ENCODE data around the gene LCK.

The LCK gene

DNA sequence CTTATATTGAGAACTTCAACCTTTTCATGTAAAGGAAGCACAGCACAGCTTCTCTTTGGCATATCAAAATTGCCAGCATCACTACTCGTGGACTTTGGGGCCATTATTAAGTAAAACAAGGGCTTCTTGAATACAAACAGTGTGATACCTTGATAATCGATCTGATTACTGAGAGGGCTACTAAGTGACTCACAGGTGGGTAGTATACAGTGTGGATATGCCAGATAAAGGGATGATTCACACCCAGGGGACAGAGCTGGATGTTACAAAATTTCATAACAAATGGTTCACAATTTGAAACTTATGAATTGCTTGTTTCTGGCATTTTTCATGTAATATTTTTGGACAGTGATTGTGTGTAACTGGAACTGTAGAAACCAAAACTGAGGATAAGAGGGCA lies 56.3 kb downstream of the LCK start:
- TF ChIP-seq CTCF (conservative IDR thresholded peaks at IDR 0.05; ENCODE audit: control insufficient read depth, insufficient read depth, low read depth, low read length): no peak
- H3K4me3 ChIP-seq (ENCODE audit: control insufficient read depth, low read depth, low read length): no peak overlapping the region
- peak; percentile 63 for DNase-seq (ENCODE audit: low read depth)

DNA sequence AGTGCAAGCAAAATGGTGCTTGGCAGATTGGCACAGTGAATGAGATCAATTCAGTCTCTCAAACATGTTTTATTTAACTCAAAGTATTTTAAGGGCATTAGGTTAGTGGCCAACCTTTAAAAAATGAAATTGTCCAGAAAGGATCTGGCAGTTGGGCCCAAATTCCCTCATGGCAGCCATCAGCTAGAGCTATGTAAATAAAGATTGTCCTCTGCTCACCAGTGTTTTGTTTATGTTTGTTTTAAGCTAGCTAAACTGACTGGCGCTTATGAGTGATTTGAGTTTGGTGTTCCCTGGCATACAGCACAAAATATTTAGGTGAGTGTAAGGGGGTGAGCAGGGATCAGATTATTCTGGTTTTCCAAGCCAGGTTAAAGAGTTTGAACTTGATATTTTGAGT lies 58.9 kb downstream of the LCK start:
- H3K4me3 ChIP-seq (ENCODE audit: control insufficient read depth, low read depth, low read length): no peak overlapping the region
- no peak for DNase-seq (ENCODE audit: low read depth)
- no peak for TF ChIP-seq CTCF (conservative IDR thresholded peaks at IDR 0.05; ENCODE audit: control insufficient read depth, insufficient read depth, low read depth, low read length)

DNA sequence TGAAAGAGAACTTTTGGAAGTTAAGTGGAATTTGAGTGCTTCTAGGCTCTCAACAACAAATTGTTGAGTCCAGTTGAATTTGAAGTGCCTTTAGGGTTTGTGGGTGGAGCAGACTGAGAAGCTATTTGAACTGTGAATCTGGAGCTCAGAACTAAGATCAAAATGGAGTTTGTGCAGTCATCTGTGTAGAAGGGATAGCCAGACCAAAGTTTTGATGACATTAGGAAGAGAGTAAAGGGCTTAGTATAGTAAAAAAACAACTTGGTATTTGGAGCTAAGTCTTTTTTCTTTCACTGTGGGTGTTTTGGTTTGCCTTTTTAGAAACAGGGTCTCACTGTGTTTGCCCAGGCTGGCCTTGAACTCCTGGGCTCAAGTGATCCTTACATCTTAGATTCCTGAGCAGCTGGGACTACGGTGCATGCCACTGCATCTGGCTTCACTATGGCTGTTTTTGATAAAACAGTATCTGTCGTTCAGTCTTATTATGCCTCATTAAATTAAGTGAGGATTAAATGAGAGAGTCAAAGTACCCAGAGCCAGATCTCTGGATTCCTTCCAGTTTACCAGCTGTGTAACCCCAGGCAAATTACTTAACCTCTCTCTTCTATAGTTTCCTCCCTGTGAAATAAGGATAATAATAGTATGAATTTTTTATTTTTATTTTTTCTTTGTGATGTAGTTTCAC lies 60.8 kb downstream of the LCK start:
- no peak for DNase-seq (ENCODE audit: low read depth)
- no peak for TF ChIP-seq CTCF (conservative IDR thresholded peaks at IDR 0.05; ENCODE audit: control insufficient read depth, insufficient read depth, low read depth, low read length)
- H3K4me3 ChIP-seq (ENCODE audit: control insufficient read depth, low read depth, low read length): no peak overlapping the region

DNA sequence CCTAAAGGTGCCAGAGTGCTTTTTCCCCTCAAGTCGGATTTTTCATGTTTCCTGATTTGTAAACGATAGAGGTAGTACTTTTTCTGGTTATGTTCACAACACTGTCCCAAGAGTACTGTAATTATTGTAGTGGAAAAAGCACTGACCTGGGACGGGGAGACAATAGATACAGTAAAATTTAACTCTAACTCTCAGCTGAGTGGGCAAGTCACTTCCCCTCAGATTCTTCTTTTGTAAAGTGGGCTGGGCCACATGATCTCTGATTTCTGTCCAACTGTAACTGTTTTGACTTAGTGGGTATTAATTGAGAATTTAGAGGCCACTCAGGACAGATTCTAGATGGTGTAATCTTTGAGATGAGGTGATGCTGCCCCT lies 65.8 kb downstream of the LCK start:
- no peak for TF ChIP-seq CTCF (conservative IDR thresholded peaks at IDR 0.05; ENCODE audit: control insufficient read depth, insufficient read depth, low read depth, low read length)
- no peak overlapping the region for H3K4me3 ChIP-seq (ENCODE audit: control insufficient read depth, low read depth, low read length)
- DNase-seq (ENCODE audit: low read depth): no peak

DNA sequence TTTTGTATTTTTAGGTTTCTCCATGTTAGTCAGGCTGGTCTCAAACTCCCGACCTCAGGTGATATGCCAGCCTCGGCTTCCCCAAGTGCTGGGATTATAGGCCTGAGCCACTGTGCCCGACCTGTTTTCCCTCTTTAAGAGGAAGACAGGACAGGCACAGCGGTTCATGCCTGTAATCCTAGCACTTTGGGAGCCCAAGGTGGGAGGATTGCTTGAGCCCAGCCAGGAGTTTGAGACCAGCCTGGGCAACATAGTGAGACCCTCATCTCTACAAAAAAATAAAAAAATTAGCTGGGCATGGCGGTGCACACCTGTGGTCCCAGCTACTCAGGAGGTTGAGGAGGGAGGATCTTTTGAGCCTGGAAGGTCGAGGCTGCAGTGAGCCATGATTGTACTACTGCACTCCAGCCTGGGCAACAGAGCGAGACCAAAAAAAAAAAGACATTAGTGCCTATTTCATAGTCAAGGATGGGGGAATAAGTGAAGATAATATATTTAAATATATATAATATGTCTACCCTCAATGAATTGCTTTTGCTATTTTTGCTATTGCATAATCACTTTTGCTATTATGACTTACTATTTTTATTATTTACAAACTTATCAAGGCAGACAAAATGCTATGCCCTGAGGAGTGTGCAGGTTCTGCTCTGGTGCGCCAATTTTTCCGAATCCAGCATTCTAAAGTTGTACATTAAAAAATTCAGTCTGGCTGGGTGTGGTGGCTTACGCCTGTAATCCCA lies 67.2 kb downstream of the LCK start:
- no peak for TF ChIP-seq CTCF (conservative IDR thresholded peaks at IDR 0.05; ENCODE audit: control insufficient read depth, insufficient read depth, low read depth, low read length)
- no peak for DNase-seq (ENCODE audit: low read depth)
- no peak overlapping the region for H3K4me3 ChIP-seq (ENCODE audit: control insufficient read depth, low read depth, low read length)

DNA sequence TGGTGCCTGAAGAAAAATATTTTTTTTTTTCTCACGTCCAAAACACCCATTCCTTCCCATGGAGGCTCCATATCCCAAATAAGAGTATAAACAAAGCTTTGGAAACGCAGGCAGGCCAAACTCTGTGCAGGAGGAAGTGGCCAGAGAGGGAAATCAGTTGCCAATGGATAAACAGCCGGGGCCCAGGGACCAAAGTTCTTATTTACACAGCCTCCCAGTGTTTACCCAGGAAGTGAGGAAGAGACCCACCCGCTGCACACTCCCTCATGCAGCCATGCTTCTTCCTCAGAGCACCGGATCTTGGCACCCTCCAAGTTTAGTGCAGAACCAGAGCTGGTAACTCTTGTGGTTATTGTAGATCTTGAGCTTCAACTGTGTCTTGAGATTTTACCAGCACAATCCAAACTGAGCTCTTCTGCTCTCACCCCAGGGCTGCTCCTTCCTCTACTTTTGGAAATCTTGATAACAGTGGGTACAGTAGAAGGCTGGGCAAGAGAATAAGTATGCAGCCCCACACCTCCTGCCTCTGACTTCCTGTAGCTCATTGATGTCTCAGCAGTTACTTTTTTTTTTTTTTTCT lies 70.7 kb downstream of the LCK start:
- no peak overlapping the region for H3K4me3 ChIP-seq (ENCODE audit: control insufficient read depth, low read depth, low read length)
- DNase-seq (ENCODE audit: low read depth): no peak
- no peak for TF ChIP-seq CTCF (conservative IDR thresholded peaks at IDR 0.05; ENCODE audit: control insufficient read depth, insufficient read depth, low read depth, low read length)

Measured in fibroblast of mammary gland (primary cell).